Natural killer cell treated with Interleukin-12 subunit alpha and Interleukin-12 subunit beta and Interleukin-15 and Interleukin-18, amount 100 ng/mL, for 72 hours (primary cell): ENCODE data around the gene LAMB3. TPM values are rescaled to one million over a fixed set of nuclear protein-coding genes. Genes with fewer than 3 reads are reported as not detected.
A peak's percentile ranks its signal among the peaks of the same experiment; 100 is the strongest.

Source experiments
- ATAC-seq, 2 donors: fragments of 150-1000 bp; cut with Tn5 transposase in 1 of 2; sonication (Bioruptor Pico), chemical (Tn5 transposase) in 1 of 2; 2 replicates each; pipeline ENCODE4 v1.10.0; 2021
- DNase-seq: peaks from one replicate; pipeline ENCODE4 v3.0.0; 2022; ENCODE audit warnings: low spot score
- H3K27ac Mint-ChIP-seq, 2 donors: 1 replicate in 1 of 2; 2 replicates in 1 of 2; pipeline ENCODE4 v1.8.0; 2022; ENCODE audit warnings: mixed read lengths in 2 of 2, mild to moderate bottlenecking in 1 of 2, moderate library complexity in 1 of 2
- H3K27me3 Mint-ChIP-seq, 2 donors: 1 replicate in 1 of 2; 2 replicates in 1 of 2; pipeline ENCODE4 v1.8.0; 2022; ENCODE audit warnings: mixed read lengths in 2 of 2
- H3K36me3 Mint-ChIP-seq: one replicate; pipeline ENCODE4 v1.8.0; 2022; ENCODE audit warnings: mixed read lengths
- H3K4me1 Mint-ChIP-seq, 2 donors: 1 replicate in 1 of 2; 2 replicates in 1 of 2; pipeline ENCODE4 v1.8.0; 2022; ENCODE audit warnings: low read depth in 2 of 2, mixed read lengths in 2 of 2, mild to moderate bottlenecking in 1 of 2
- H3K4me3 Mint-ChIP-seq: one replicate; pipeline ENCODE4 v1.8.0; 2022; ENCODE audit warnings: mixed read lengths
- H3K9me3 Mint-ChIP-seq: 2 replicates; pipeline ENCODE4 v1.8.0; 2022; ENCODE audit warnings: mixed read lengths
- total RNA-seq, 2 donors: library from RNA; stranded (reverse); gene quantifications; one replicate each; pipeline ENCODE4 v1.2.3, GENCODE V29; 2022

Gene LAMB3
- total RNA-seq, 2 donors from 2014 or later = 1.1 to 1.2 TPM

GRCh38 chr1:209641832-209642172 is 10.4 kb downstream of the LAMB3 start:
- Mint-ChIP-seq H3K27ac (no peak overlapping the region), H3K4me3 (no peak overlapping the region), H3K36me3 (no peaks in the 10 kb centered on the region), H3K27me3 (peaks cover 0 to 3% of the 10 kb centered on the region in 2 donors), H3K9me3 (no peaks in the 10 kb centered on the region), H3K4me1 (no peaks in the 10 kb centered on the region)
- DNase-seq = no peak
- ATAC-seq = no peak

GRCh38 chr1:209635850-209636249 is 16.4 kb downstream of the LAMB3 start:
- ATAC-seq (no peak), DNase-seq (no peak)
- Mint-ChIP-seq H3K27me3 (peaks cover 0 to 3% of the 10 kb centered on the region in 2 donors), H3K4me3 (no peak overlapping the region), H3K36me3 (no peaks in the 10 kb centered on the region), H3K27ac (no peak overlapping the region), H3K4me1 (no peaks in the 10 kb centered on the region), H3K9me3 (no peaks in the 10 kb centered on the region)

GRCh38 chr1:209634005-209634737 is 18.1 kb downstream of the LAMB3 start:
- no peak overlapping the region for H3K4me3 Mint-ChIP-seq
- H3K27me3 Mint-ChIP-seq = peaks cover 0 to 3% of the 10 kb centered on the region in 2 donors
- H3K27ac Mint-ChIP-seq = no peak overlapping the region
- DNase-seq (no peak), ATAC-seq (peak in 1 of 2 donors; percentile 21)
- H3K4me1 Mint-ChIP-seq = no peaks in the 10 kb centered on the region
- no peaks in the 10 kb centered on the region for H3K9me3 Mint-ChIP-seq
- no peaks in the 10 kb centered on the region for H3K36me3 Mint-ChIP-seq

- DNase-seq (no peak), ATAC-seq (no peak)
- peaks cover 0 to 3% of the 10 kb centered on the region in 2 donors for H3K27me3 Mint-ChIP-seq
- H3K4me1 Mint-ChIP-seq = no peaks in the 10 kb centered on the region
- H3K27ac Mint-ChIP-seq = no peak overlapping the region
- no peaks in the 10 kb centered on the region for H3K36me3 Mint-ChIP-seq
- H3K4me3 Mint-ChIP-seq = no peak overlapping the region
- no peaks in the 10 kb centered on the region for H3K9me3 Mint-ChIP-seq
Measured at GRCh38 chr1:209633335-209633997, 18.8 kb downstream of the LAMB3 start.

DNA sequence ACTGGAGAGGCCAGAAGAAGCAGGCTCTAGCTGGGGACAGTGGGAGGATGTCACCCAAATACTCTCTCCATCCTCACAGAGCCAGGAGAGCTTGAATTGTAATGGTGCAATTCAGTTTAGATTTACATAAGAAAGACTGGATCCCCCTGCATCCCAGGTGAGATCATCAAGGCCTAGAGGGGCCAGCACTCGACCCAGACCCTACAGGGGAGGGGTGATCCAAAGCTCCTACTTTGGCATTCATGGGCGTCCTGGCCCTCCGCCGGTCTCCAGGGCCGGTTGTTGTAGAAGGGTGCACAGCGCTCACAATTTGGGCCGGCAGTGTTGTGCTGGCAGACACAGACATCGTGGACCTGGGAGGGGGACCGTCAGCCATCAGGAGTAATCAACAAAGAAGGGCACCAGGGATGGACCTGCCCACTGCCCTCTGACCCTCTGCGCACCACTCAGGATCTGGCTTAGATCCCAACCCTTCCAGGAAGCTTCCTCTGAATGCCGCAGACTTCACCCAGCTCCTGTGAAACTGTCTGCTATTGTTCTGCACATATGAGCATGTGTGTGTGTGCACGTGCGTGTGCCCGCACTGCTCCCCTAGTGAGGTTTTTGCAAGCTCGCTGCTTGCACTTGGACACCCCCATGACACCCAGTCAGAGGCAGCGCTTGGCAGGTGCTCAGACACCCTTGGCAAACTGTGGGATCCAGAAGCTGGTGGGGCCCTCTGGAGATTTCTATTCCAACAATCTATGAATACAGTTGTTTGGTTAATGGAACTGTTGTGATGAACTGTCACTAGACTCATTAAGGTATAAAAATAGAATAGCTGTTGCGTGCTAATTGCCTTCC is 21.6 kb downstream of the LAMB3 start:
- Mint-ChIP-seq H3K27me3 (no peaks in the 10 kb centered on the region), H3K4me1 (no peaks in the 10 kb centered on the region), H3K36me3 (no peaks in the 10 kb centered on the region), H3K27ac (no peak overlapping the region), H3K9me3 (no peaks in the 10 kb centered on the region), H3K4me3 (no peak overlapping the region)
- no peak for ATAC-seq
- no peak for DNase-seq

GRCh38 chr1:209629621-209630382 is 22.4 kb downstream of the LAMB3 start:
- Mint-ChIP-seq H3K36me3 (no peaks in the 10 kb centered on the region), H3K9me3 (no peaks in the 10 kb centered on the region), H3K27me3 (no peaks in the 10 kb centered on the region), H3K4me3 (no peak overlapping the region), H3K4me1 (no peaks in the 10 kb centered on the region), H3K27ac (no peak overlapping the region)
- ATAC-seq (no peak), DNase-seq (no peak)

DNA sequence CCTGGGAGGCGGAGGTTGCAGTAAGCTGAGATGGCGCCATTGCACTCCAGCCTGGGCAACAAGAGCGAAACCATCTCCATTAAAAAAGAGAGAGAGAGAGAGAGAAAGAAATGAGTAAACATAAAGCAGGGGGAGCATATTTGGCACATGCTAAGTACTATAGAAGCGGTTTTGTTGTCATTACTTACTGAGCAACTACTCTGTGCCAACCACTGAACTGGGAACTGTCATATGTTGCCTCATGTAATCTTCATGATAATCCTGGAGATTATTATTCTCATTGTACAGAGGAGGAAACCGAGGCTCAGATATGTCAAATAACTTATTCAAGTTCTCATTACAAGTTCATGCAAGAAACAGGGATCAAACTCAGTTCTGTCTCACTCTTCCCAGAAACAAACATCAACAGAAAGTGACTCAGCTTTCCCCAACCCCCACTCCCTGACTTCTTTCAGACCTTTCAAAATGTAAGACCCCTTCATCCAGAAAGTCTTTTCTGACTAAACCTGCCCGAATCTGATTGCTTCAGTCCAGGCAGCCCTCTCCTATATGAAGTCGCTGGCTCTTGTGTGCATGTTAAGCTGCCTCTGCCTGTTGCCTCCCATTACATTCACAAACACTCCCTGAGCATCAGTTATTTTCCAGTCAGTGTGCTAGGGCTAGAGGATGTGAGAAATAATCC is 23.5 kb downstream of the LAMB3 start:
- H3K36me3 Mint-ChIP-seq = no peaks in the 10 kb centered on the region
- no peak overlapping the region for H3K27ac Mint-ChIP-seq
- H3K4me1 Mint-ChIP-seq = no peaks in the 10 kb centered on the region
- no peak for ATAC-seq
- no peaks in the 10 kb centered on the region for H3K27me3 Mint-ChIP-seq
- no peak for DNase-seq
- no peak overlapping the region for H3K4me3 Mint-ChIP-seq
- no peaks in the 10 kb centered on the region for H3K9me3 Mint-ChIP-seq

DNA sequence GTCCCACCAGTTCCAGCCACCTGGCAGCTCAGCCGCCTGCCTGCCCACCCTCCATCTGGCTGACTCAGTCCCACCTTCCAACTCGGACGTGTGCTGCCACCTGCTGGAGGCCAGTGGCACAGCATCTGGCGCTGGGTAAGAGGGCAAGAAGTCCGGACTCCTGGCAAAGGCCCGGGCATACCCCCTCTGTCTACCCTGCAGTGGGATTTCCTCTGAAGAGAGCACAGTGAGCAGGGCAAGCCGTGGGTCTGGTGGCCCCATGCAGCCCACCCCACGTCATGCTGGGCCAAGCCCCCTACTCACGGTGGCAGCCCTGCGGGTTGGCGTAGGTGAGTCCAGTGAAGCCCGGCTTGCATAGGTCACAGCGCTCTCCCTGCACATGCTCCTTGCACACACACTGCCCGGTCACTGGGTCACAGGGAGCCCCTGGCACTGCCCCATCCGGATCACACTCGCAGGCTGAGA is 24.5 kb downstream of the LAMB3 start:
- Mint-ChIP-seq H3K36me3 (no peaks in the 10 kb centered on the region), H3K4me1 (no peaks in the 10 kb centered on the region), H3K27me3 (no peaks in the 10 kb centered on the region), H3K4me3 (no peak overlapping the region), H3K27ac (no peak overlapping the region), H3K9me3 (no peaks in the 10 kb centered on the region)
- DNase-seq = peak; percentile 75
- peak; percentile 72 to 77 for ATAC-seq

GRCh38 chr1:209627027-209627731 is 25.0 kb downstream of the LAMB3 start:
- DNase-seq (no peak), ATAC-seq (peak; percentile 4 to 5)

DNA sequence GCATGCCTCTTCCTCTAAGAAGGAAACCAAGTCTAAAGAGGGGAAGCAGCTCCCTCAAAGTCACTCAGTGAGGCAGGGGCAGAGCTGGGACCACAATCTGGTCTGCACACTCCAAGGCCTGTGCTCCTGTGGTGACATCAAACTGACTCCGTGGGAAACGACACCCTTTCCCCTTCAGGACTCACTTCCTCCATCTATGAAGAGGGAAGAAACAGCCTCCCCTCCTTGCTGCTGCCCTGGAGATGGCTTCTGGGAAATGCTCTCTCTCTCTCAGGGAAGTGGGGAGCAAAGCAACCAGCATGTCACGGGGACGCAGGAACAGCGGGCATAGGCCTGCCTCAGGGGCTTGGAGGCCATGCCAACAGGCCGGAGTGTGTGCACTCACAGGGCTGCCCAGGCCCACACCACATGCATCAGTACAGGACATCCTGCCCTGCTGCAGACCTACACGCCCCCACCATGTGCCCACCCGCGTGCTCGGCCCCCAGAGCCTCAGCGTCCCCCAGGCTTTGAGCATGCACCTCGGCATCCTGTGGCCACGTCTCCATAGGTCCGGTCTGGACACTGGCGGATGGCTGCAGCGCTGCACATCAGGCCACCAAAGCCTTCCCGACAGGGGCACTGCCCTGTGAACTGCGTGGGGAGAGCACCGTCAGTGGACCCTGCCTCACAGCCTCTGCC is 25.7 kb downstream of the LAMB3 start:
- Mint-ChIP-seq H3K4me3 (no peak overlapping the region), H3K36me3 (no peaks in the 10 kb centered on the region), H3K9me3 (no peaks in the 10 kb centered on the region), H3K4me1 (no peaks in the 10 kb centered on the region), H3K27me3 (no peaks in the 10 kb centered on the region), H3K27ac (no peak overlapping the region)
- no peak for ATAC-seq
- no peak for DNase-seq

More at GRCh38 chr1:209627027-209627731, 25.0 kb downstream of the LAMB3 start:
- Mint-ChIP-seq H3K4me1 (no peaks in the 10 kb centered on the region), H3K9me3 (no peaks in the 10 kb centered on the region), H3K36me3 (no peaks in the 10 kb centered on the region), H3K4me3 (no peak overlapping the region), H3K27me3 (no peaks in the 10 kb centered on the region), H3K27ac (no peak overlapping the region)

GRCh38 chr1:209625791-209626285 is 26.4 kb downstream of the LAMB3 start:
- H3K9me3 Mint-ChIP-seq = no peaks in the 10 kb centered on the region
- no peaks in the 10 kb centered on the region for H3K27me3 Mint-ChIP-seq
- H3K36me3 Mint-ChIP-seq = no peaks in the 10 kb centered on the region
- ATAC-seq = no peak
- DNase-seq = no peak
- no peak overlapping the region for H3K4me3 Mint-ChIP-seq
- no peak overlapping the region for H3K27ac Mint-ChIP-seq
- H3K4me1 Mint-ChIP-seq = no peaks in the 10 kb centered on the region
